Gastrocnemius medialis (tissue), 4 donors: Measurements from ENCODE around the gene LPCAT1. TPM values are rescaled to one million over a fixed set of nuclear protein-coding genes. Genes with fewer than 3 reads are reported as not detected.

Experiments
- ATAC-seq, 2 donors: fragments of 150-250 bp; one replicate each; pipeline ENCODE4 v1.9.1; 2016
- DNase-seq, 2 donors: peaks; one replicate each; pipeline ENCODE4 v3.0.0-alpha.2; 2019
- H3K27ac ChIP-seq, 4 donors: fragments of 200-600 bp; sonication (generic); 1 replicate in 1 of 4; 2 replicates in 3 of 4; pipeline ENCODE4 v1.5.1; 2016 to 2018; ENCODE audit warnings: mild to moderate bottlenecking in 2 of 4, moderate library complexity in 1 of 4
- H3K27me3 ChIP-seq, 3 donors: fragments of 200-600 bp; sonication (generic) in 2 of 3; 1 replicate in 1 of 3; 2 replicates in 2 of 3; pipeline versions ENCODE4 v1.5.1 to v1.6.0; 2016 to 2019; ENCODE audit warnings: mild to moderate bottlenecking in 1 of 3, moderate library complexity in 1 of 3
- H3K36me3 ChIP-seq, 2 donors: fragments of 200-600 bp; sonication (generic) in 1 of 2; one replicate each; pipeline ENCODE4 v1.5.1; 2017 to 2018
- H3K4me1 ChIP-seq, 2 donors: fragments of 200-600 bp; sonication (generic) in 1 of 2; one replicate each; pipeline ENCODE4 v1.5.1; 2016 to 2017; ENCODE audit warnings: mild to moderate bottlenecking in 2 of 2
- H3K4me3 ChIP-seq, 4 donors: fragments of 200-600 bp; sonication (generic) in 3 of 4; 1 replicate in 1 of 4; 2 replicates in 3 of 4; pipeline ENCODE4 v1.5.1; 2016 to 2019; ENCODE audit warnings: mild to moderate bottlenecking in 2 of 4
- H3K9me3 ChIP-seq, 3 donors: fragments of 200-600 bp; sonication (generic) in 2 of 3; 1 replicate in 1 of 3; 2 replicates in 2 of 3; pipeline ENCODE4 v1.5.1; 2016 to 2019
- POLR2A ChIP-seq, 2 donors: fragments of 450-650 bp; IDR thresholded peaks; one replicate each; pipeline ENCODE4 v1.6.1; 2017; ENCODE audit warnings: antibody characterized with exemption in 2 of 2, mild to moderate bottlenecking in 2 of 2, moderate library complexity in 2 of 2
- in situ Hi-C, 4 donors: fragments of 200-750 bp; cut with MboI; loops; one replicate each; pipeline versions ENCODE4 v1.15.0 to v1.8.0; 2017; ENCODE audit warnings: low sequenced_read_pairs in 4 of 4
- intact Hi-C: fragments of 100-400 bp; cut with DNase I; formaldehyde crosslinking; loops from one replicate; pipeline ENCODE4 v1.15.1; 2023; ENCODE audit warnings: low total_unique reads
- total RNA-seq, 4 donors: library from RNA; depleted of rRNA; stranded (reverse); fragments of >200 nt; gene quantifications; one replicate each; pipeline versions ENCODE4 v1.1.0 to v1.2.3, GENCODE V29; 2016
- TF ChIP-seq, protein P1 (sequence below), 5 experiments: fragments of 450-650 bp in 3 of 5; fragments of 200-600 bp in 2 of 5; sonication (generic) in 2 of 5; IDR thresholded peaks in 4 of 5; conservative IDR thresholded peaks in 1 of 5; 1 replicate in 4 of 5; 2 replicates in 1 of 5; pipeline ENCODE4 v1.5.1; 2016 to 2019; ENCODE audit warnings: antibody characterized with exemption in 5 of 5, mild to moderate bottlenecking in 3 of 5, moderate library complexity in 3 of 5

The LPCAT1 gene
- total RNA-seq, 4 donors from 2014 or later, result 1.4 to 9.2 (median 4.2) TPM

DNA sequence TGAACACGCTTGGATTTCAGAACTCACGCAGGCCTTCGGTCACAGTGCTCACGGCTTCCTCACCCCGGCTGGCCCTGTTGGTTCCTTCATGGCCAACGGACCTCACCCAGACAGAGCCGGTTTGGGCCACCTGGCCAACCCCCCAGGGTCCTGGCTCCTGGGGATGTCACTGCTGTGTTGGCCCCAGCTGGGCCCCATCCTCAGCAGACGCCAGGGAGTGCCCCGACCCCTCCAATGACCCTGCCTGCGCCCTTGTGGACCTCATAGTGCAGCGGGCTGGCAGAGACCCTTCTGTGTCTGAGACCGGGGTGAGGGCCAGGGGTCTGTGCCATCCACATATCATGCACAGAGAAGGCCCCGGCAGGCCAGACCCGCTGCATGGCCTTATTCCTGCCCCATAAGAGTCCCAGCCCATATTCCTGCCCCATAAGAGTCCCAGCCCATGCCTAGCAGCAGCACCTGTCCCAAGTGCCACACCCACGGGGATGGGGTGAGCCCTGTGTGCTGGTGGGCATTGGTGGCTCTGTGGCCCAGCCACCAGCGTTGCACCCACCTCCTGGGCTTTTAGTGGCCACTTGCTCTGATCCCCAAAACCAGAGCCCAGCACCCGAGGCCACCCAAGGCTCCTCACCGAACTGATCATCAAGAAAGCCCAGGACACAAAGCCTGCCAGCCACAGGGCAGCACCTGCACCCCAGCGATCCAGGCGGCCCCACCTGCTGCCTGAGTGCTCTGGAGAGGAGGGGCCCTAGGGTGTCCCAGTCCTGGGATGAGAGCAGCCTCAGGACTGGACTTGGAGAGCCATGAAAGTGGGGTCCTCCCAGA, 1.3 kb upstream of the LPCAT1 start:
- peaks cover 0 to 6% (median 5%) of the 10 kb centered on the region in 3 donors for H3K27me3 ChIP-seq
- in situ Hi-C loops (no loop called here), intact Hi-C loops (no loop called here)
- TF ChIP-seq, protein P1, sequence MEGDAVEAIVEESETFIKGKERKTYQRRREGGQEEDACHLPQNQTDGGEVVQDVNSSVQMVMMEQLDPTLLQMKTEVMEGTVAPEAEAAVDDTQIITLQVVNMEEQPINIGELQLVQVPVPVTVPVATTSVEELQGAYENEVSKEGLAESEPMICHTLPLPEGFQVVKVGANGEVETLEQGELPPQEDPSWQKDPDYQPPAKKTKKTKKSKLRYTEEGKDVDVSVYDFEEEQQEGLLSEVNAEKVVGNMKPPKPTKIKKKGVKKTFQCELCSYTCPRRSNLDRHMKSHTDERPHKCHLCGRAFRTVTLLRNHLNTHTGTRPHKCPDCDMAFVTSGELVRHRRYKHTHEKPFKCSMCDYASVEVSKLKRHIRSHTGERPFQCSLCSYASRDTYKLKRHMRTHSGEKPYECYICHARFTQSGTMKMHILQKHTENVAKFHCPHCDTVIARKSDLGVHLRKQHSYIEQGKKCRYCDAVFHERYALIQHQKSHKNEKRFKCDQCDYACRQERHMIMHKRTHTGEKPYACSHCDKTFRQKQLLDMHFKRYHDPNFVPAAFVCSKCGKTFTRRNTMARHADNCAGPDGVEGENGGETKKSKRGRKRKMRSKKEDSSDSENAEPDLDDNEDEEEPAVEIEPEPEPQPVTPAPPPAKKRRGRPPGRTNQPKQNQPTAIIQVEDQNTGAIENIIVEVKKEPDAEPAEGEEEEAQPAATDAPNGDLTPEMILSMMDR (IDR thresholded peaks at IDR 0.05 in 4 of 5, conservative IDR thresholded peaks at IDR 0.05 in 1 of 5), result no peak
- TF ChIP-seq POLR2A (IDR thresholded peaks at IDR 0.05), result no peak
- no peaks in the 10 kb centered on the region for H3K36me3 ChIP-seq
- no peak for ATAC-seq
- no peaks in the 10 kb centered on the region for H3K9me3 ChIP-seq
- DNase-seq, result peak in 1 of 2 donors; percentile 11
- H3K4me3 ChIP-seq, result no peak overlapping the region
- no peak overlapping the region for H3K27ac ChIP-seq
- H3K4me1 ChIP-seq, result peaks cover 0 to 10% of the 10 kb centered on the region in 2 donors

DNA sequence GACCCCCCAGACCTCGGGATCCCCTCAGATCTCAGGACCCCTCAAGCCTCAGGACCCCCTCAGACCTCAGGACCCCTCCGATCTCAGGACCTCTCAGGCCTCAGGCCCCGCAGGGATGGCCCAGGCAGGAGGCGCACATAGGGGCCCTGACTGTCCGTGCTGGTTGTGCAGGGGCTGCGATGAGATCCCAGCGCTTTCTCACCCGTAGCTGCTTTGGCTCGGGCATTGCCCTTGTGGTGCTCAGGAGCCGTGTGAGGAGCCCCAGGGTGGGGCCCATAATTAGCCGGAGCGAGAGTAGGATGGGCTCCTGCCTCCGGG, 680 bp upstream of the LPCAT1 start:
- intact Hi-C loops (no loop called here), in situ Hi-C loops (no loop called here)
- Histone ChIP-seq H3K27me3 (peaks cover 0 to 6% (median 5%) of the 10 kb centered on the region in 3 donors), H3K4me1 (peaks cover 0 to 10% of the 10 kb centered on the region in 2 donors), H3K27ac (peak overlapping the region; percentile 76 to 80 (median 78)), H3K36me3 (no peaks in the 10 kb centered on the region), H3K4me3 (peak overlapping the region; percentile 69 to 89 (median 82)), H3K9me3 (no peaks in the 10 kb centered on the region)
- no peak for TF ChIP-seq POLR2A (IDR thresholded peaks at IDR 0.05)
- TF ChIP-seq, protein P1 (IDR thresholded peaks at IDR 0.05 in 4 of 5, conservative IDR thresholded peaks at IDR 0.05 in 1 of 5), result no peak
- DNase-seq (no peak), ATAC-seq (peak in 1 of 2 donors; percentile 16)

DNA sequence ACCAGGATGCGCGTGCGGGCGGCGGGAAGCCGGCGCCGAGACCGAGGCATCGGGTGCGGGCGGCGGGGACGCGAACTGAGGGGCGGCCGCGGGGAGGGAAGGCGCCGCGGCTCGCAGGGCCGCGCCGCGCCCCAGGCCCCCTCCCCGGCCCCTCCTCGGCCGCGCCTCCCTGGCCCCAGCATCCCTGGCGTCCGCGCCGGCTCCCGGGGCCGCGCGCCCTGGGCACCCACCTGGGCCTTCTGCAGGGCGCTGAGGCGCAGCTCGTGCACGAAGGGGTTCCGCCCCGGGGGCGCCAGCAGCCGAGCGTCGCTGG, 324 bp downstream of the LPCAT1 start:
- intact Hi-C loops (no loop called here), in situ Hi-C loops (no loop called here)
- TF ChIP-seq, protein P1 (IDR thresholded peaks at IDR 0.05 in 4 of 5, conservative IDR thresholded peaks at IDR 0.05 in 1 of 5), result no peak
- no peak for TF ChIP-seq POLR2A (IDR thresholded peaks at IDR 0.05)
- H3K4me1 ChIP-seq, result peaks cover 0 to 10% of the 10 kb centered on the region in 2 donors
- DNase-seq (no peak), ATAC-seq (peak in 1 of 2 donors; percentile 5)
- H3K4me3 ChIP-seq, result peak overlapping the region; percentile 68 to 89 (median 74)
- no peak overlapping the region for H3K27ac ChIP-seq
- H3K9me3 ChIP-seq, result no peaks in the 10 kb centered on the region
- no peaks in the 10 kb centered on the region for H3K36me3 ChIP-seq
- H3K27me3 ChIP-seq, result peaks cover 0 to 6% (median 5%) of the 10 kb centered on the region in 3 donors

DNA sequence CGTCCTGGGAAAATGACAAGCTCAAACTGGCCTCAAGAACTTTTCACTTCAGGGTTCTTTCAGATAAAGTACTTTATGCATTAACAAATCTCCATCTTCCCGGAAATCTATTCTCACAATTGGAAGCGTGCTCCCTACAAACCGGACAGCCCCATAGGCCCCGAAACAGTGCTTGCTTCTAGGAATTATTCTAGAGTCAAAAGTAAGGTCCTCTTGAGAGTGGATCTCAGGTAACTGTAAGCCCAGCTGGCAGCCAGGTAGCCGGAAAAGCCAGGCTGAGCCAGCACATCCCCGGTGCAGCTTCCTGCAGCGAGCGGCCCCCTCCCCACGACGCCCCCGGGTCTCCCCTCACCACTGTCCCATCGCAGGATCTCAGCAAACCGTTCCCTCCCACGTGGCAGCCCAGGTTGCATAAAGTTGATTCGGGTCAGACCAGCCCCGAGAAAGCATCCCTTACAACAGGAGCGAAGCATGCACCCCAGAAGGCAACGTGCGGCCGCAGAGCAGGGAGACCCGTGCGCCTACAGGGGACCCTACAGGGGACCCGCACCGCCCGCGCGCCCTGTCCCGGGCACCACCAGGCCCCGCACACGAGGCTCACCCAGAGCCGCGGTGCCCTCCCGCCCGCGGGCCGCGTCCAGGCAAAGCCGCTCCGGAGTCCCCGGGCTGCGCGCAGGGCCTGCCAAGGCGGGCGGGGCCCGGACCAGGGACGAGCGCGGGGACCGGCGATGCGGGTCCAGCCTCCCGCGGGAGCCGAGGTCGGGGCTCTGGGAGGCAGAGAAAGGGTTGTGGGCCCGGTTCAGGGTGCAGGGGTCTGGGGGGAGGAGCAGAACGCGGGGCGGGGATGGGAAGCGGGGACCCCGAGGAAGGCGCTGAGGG, 920 bp downstream of the LPCAT1 start:
- Histone ChIP-seq H3K4me3 (peak overlapping the region; percentile 68 to 89 (median 74)), H3K4me1 (peaks cover 0 to 10% of the 10 kb centered on the region in 2 donors), H3K9me3 (no peaks in the 10 kb centered on the region), H3K36me3 (no peaks in the 10 kb centered on the region), H3K27me3 (peaks cover 0 to 6% (median 5%) of the 10 kb centered on the region in 3 donors), H3K27ac (no peak overlapping the region)
- DNase-seq (peak in 1 of 2 donors; percentile 6), ATAC-seq (no peak)
- TF ChIP-seq POLR2A (IDR thresholded peaks at IDR 0.05), result no peak
- TF ChIP-seq, protein P1 (IDR thresholded peaks at IDR 0.05 in 4 of 5, conservative IDR thresholded peaks at IDR 0.05 in 1 of 5), result no peak
- in situ Hi-C loops, result no loop called here
- intact Hi-C loops, result no loop called here
